Measurements from ENCODE around the gene VSIG10L.

DNA sequence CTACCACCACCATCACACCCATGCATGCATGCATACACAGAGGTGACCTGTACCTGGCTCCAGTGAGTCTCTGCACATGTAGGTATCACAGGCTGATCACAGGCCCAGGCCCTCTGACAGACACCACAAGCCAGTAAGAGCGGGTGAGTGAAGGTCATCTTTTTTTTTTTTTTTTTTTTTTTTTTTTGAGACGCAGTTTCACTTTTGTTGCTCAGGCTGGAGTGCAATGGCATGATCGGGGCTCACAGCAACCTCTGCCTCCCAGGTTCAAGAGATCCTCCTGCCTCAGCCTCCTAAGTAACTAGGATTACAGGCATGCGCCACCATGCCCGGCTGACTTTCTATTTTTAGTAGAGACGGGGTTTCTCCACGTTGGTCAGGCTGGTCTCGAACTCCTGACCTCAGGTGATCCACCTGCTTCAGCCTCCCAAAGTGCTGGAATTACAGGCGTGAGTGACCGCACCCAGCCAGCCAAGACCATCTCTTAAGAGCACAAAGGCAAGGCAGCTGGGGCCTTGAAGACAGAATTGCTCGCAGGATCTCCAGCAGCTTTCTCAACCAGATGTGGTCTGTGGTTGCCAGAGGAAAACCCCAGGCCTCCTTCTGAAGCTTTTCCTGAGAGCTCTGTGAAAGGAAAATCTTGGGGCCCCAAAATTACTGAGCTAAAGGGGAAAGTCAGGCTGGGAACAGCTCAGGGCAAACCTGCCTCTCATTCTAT, 33.7 kb upstream of the VSIG10L start:
- no peak for TF ChIP-seq YY1 (IDR thresholded peaks at IDR 0.05; ENCODE audit: low read depth)
- no peak for TF ChIP-seq ZBTB7A (IDR thresholded peaks at IDR 0.05; ENCODE audit: low read depth)
- no peak for TF ChIP-seq RAD21 (IDR thresholded peaks at IDR 0.05; ENCODE audit: low read depth)
- TF ChIP-seq, protein P1, sequence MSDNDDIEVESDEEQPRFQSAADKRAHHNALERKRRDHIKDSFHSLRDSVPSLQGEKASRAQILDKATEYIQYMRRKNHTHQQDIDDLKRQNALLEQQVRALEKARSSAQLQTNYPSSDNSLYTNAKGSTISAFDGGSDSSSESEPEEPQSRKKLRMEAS (IDR thresholded peaks at IDR 0.05): no peak
- TF ChIP-seq EGR1 (IDR thresholded peaks at IDR 0.05): no peak
- TF ChIP-seq, protein P2, sequence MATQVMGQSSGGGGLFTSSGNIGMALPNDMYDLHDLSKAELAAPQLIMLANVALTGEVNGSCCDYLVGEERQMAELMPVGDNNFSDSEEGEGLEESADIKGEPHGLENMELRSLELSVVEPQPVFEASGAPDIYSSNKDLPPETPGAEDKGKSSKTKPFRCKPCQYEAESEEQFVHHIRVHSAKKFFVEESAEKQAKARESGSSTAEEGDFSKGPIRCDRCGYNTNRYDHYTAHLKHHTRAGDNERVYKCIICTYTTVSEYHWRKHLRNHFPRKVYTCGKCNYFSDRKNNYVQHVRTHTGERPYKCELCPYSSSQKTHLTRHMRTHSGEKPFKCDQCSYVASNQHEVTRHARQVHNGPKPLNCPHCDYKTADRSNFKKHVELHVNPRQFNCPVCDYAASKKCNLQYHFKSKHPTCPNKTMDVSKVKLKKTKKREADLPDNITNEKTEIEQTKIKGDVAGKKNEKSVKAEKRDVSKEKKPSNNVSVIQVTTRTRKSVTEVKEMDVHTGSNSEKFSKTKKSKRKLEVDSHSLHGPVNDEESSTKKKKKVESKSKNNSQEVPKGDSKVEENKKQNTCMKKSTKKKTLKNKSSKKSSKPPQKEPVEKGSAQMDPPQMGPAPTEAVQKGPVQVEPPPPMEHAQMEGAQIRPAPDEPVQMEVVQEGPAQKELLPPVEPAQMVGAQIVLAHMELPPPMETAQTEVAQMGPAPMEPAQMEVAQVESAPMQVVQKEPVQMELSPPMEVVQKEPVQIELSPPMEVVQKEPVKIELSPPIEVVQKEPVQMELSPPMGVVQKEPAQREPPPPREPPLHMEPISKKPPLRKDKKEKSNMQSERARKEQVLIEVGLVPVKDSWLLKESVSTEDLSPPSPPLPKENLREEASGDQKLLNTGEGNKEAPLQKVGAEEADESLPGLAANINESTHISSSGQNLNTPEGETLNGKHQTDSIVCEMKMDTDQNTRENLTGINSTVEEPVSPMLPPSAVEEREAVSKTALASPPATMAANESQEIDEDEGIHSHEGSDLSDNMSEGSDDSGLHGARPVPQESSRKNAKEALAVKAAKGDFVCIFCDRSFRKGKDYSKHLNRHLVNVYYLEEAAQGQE (IDR thresholded peaks at IDR 0.05; ENCODE audit: low read depth): no peak
- no peak for TF ChIP-seq TCF12 (IDR thresholded peaks at IDR 0.05; ENCODE audit: low read depth)
- no peak for TF ChIP-seq FOXM1 (IDR thresholded peaks at IDR 0.05; ENCODE audit: borderline replicate concordance, low read depth)
- no peak for TF ChIP-seq CEBPB (IDR thresholded peaks at IDR 0.05)
- no peak for TF ChIP-seq EP300 (IDR thresholded peaks at IDR 0.05; ENCODE audit: borderline replicate concordance)
- no peak for TF ChIP-seq CREB1 (IDR thresholded peaks at IDR 0.05; ENCODE audit: low read depth)
- TF ChIP-seq NFIC (IDR thresholded peaks at IDR 0.05): no peak
- no peak for TF ChIP-seq TAF1 (IDR thresholded peaks at IDR 0.05; ENCODE audit: low read depth)
